H9 (cell line): ENCODE results near the gene ACTN1. TPM values are rescaled to one million over a fixed set of nuclear protein-coding genes. Genes with fewer than 3 reads are reported as not detected.

Source experiments
- DNase-seq: peaks from one replicate; pipeline ENCODE4 v3.0.0-alpha.2; 2017
- H2AFZ ChIP-seq: one replicate; pipeline ENCODE4 v1.6.1; 2013; ENCODE audit warnings: mild to moderate bottlenecking, low read length, control low read depth, moderate library complexity
- H2AK5ac ChIP-seq: 2 replicates; pipeline ENCODE4 v1.6.1; 2013; ENCODE audit warnings: low read length, control low read depth, mixed read lengths; ENCODE audit not compliant: insufficient read length
- H2BK120ac ChIP-seq: one replicate; pipeline ENCODE4 v1.6.1; 2013; ENCODE audit warnings: low read depth, mild to moderate bottlenecking, low read length, control low read depth, inconsistent platforms; ENCODE audit not compliant: poor library complexity, severe bottlenecking
- H2BK12ac ChIP-seq: 2 replicates; pipeline ENCODE4 v1.6.1; 2013; ENCODE audit warnings: low read length, control low read depth, mixed read lengths, low read depth; ENCODE audit not compliant: insufficient read length
- H2BK15ac ChIP-seq: 2 replicates; pipeline ENCODE4 v1.6.1; 2013; ENCODE audit warnings: low read depth, low read length, control low read depth
- H2BK20ac ChIP-seq: one replicate; pipeline ENCODE4 v1.6.1; 2013; ENCODE audit warnings: low read depth, mild to moderate bottlenecking, low read length, control low read depth, inconsistent platforms; ENCODE audit not compliant: poor library complexity, severe bottlenecking
- H2BK5ac ChIP-seq: 2 replicates; pipeline ENCODE4 v1.6.1; 2013; ENCODE audit warnings: low read length, control low read depth, mixed read lengths; ENCODE audit not compliant: insufficient read length
- H3K14ac ChIP-seq: 2 replicates; pipeline ENCODE4 v1.6.1; 2013; ENCODE audit warnings: low read length, control low read depth; ENCODE audit not compliant: insufficient read depth
- H3K18ac ChIP-seq: 2 replicates; pipeline ENCODE4 v1.6.1; 2013; ENCODE audit warnings: low read depth, mild to moderate bottlenecking, mixed read lengths, low read length, control low read depth; ENCODE audit not compliant: insufficient read length
- H3K23ac ChIP-seq: 2 replicates; pipeline ENCODE4 v1.6.1; 2013; ENCODE audit warnings: low read length, control low read depth, mixed read lengths, low read depth; ENCODE audit not compliant: insufficient read length
- H3K23me2 ChIP-seq: 2 replicates; pipeline ENCODE4 v1.6.1; 2013; ENCODE audit warnings: low read depth, mild to moderate bottlenecking, mixed read lengths, low read length, control low read depth; ENCODE audit not compliant: insufficient read length, poor library complexity, severe bottlenecking
- H3K27ac ChIP-seq: 2 replicates; pipeline ENCODE4 v1.5.1; 2013; ENCODE audit warnings: low read length, control low read depth, mixed read lengths, low read depth; ENCODE audit not compliant: insufficient read length
- H3K27me3 ChIP-seq: 2 replicates; pipeline ENCODE4 v1.6.1; 2013; ENCODE audit warnings: low read length, control low read depth, inconsistent platforms; ENCODE audit not compliant: insufficient read depth
- H3K4ac ChIP-seq: 2 replicates; pipeline ENCODE4 v1.6.1; 2013; ENCODE audit warnings: low read depth, mild to moderate bottlenecking, control low read depth, inconsistent platforms, low read length, moderate library complexity
- H3K4me1 ChIP-seq: 2 replicates; pipeline ENCODE4 v1.6.1; 2013; ENCODE audit warnings: low read length, control low read depth, inconsistent platforms; ENCODE audit not compliant: insufficient read depth
- H3K4me2 ChIP-seq: 2 replicates; pipeline ENCODE4 v1.6.1; 2013; ENCODE audit warnings: low read length, control low read depth, mixed read lengths; ENCODE audit not compliant: insufficient read length, insufficient read depth
- H3K56ac ChIP-seq: 2 replicates; pipeline ENCODE4 v1.6.1; 2013; ENCODE audit warnings: low read depth, mild to moderate bottlenecking, mixed read lengths, low read length, control low read depth; ENCODE audit not compliant: insufficient read length
- H3K79me1 ChIP-seq: 2 replicates; pipeline ENCODE4 v1.6.1; 2013; ENCODE audit warnings: low read depth, mild to moderate bottlenecking, moderate library complexity, low read length, control low read depth, inconsistent platforms; ENCODE audit not compliant: insufficient read depth, poor library complexity, severe bottlenecking
- H3K79me2 ChIP-seq: 2 replicates; pipeline ENCODE4 v1.6.1; 2013; ENCODE audit warnings: low read length, control low read depth, inconsistent platforms; ENCODE audit not compliant: insufficient read depth
- H3K9ac ChIP-seq: 2 replicates; pipeline ENCODE4 v1.6.1; 2013; ENCODE audit warnings: low read length, control low read depth, mixed read lengths; ENCODE audit not compliant: insufficient read length; ENCODE audit errors: extremely low read depth
- H3K9me3 ChIP-seq: one replicate; pipeline ENCODE4 v1.6.1; 2013; ENCODE audit warnings: low read depth, low read length, inconsistent platforms; ENCODE audit not compliant: control insufficient read depth
- H3T11ph ChIP-seq: one replicate; pipeline ENCODE4 v1.6.1; 2013; ENCODE audit warnings: mild to moderate bottlenecking, low read length, control low read depth, inconsistent platforms
- H4K20me1 ChIP-seq: one replicate; pipeline ENCODE4 v1.6.1; 2013; ENCODE audit not compliant: control insufficient read depth, insufficient read length, insufficient read depth
- H4K5ac ChIP-seq: 2 replicates; pipeline ENCODE4 v1.6.1; 2013; ENCODE audit warnings: low read depth, mild to moderate bottlenecking, mixed read lengths, low read length, control low read depth; ENCODE audit not compliant: insufficient read length
- H4K8ac ChIP-seq: replicated peaks from 2 replicates; pipeline ENCODE4 v1.6.1; 2013; ENCODE audit warnings: low read length, control low read depth, mixed read lengths, low read depth; ENCODE audit not compliant: insufficient read length
- H4K91ac ChIP-seq: 2 replicates; pipeline ENCODE4 v1.6.1; 2013; ENCODE audit warnings: low read depth, mild to moderate bottlenecking, moderate library complexity, mixed read lengths, low read length, control low read depth; ENCODE audit not compliant: insufficient read length
- H3K27ac Mint-ChIP-seq, 3 experiments: 2 replicates in 2 of 3; 3 replicates in 1 of 3; pipeline ENCODE4 v1.8.0; 2020 to 2021; ENCODE audit warnings: mixed read lengths in 3 of 3, mild to moderate bottlenecking in 1 of 3, moderate library complexity in 1 of 3
- H3K27me3 Mint-ChIP-seq: 2 replicates; pipeline ENCODE4 v1.8.0; 2021; ENCODE audit warnings: low read depth, mild to moderate bottlenecking, moderate library complexity, mixed read lengths
- H3K36me3 Mint-ChIP-seq, 3 experiments: 2 replicates in 2 of 3; 3 replicates in 1 of 3; pipeline ENCODE4 v1.8.0; 2020 to 2021; ENCODE audit warnings: low read depth in 3 of 3, mixed read lengths in 3 of 3; ENCODE audit not compliant: insufficient read depth in 1 of 3
- H3K4me1 Mint-ChIP-seq, 2 experiments: 2 replicates each; pipeline ENCODE4 v1.8.0; 2020; ENCODE audit warnings: mixed read lengths in 2 of 2
- H3K4me3 Mint-ChIP-seq, 2 experiments: 2 replicates in 1 of 2; 3 replicates in 1 of 2; pipeline ENCODE4 v1.8.0; 2020 to 2021; ENCODE audit warnings: mild to moderate bottlenecking in 2 of 2, mixed read lengths in 2 of 2, moderate library complexity in 1 of 2
- H3K9me3 Mint-ChIP-seq, 2 experiments: 2 replicates in 1 of 2; 3 replicates in 1 of 2; pipeline ENCODE4 v1.8.0; 2020; ENCODE audit warnings: mild to moderate bottlenecking in 2 of 2, mixed read lengths in 2 of 2, moderate library complexity in 1 of 2
- WGBS: extraction: QIAGEN DNeasy Blood & Tissue Kit; methylation state at CpG from one replicate; pipeline ENCODE4 v1.1.7; 2013; ENCODE audit warnings: missing lambda C conversion rate, low lambda C conversion rate, mixed read lengths; ENCODE audit not compliant: insufficient read length; ENCODE audit errors: extremely low coverage; 5-methylcytosine and 5-hydroxymethylcytosine counted together
- total RNA-seq: library from RNA; stranded (reverse); gene quantifications from 2 replicates; pipeline ENCODE4 v1.2.1, GENCODE V29; 2021
- TF ChIP-seq, protein P1 (sequence below): fragments of 200-600 bp; sonication (generic); conservative IDR thresholded peaks from 3 replicates; pipeline ENCODE4 v1.8.0; 2021; ENCODE audit warnings: antibody characterized with exemption, mild to moderate bottlenecking

ACTN1 gene
- total RNA-seq, 1 experiment from 2014 or later = 219 TPM

DNA sequence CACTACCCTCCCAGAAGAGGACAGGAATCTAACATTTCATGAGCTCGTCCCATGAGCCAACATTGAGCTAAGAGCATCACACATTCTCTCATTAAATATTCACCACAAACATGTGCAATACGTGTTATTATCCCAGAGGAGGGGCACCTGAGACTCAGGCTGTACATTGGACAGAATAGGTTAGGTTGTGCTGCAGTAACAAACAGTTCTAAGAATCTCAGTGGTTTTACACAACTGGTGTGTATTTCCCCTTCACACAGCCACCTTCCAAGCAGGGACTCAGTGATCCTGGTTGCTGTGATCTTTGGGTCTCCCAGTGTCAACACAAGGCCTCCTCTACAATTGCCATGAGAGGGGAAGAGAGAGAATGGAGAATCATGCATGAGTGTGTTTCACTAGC is 15.0 kb upstream of the ACTN1 start:
- no peak overlapping the region for H3K23ac ChIP-seq
- no peak overlapping the region for H3K18ac ChIP-seq
- H4K8ac ChIP-seq = no peak overlapping the region
- TF ChIP-seq, protein P1, sequence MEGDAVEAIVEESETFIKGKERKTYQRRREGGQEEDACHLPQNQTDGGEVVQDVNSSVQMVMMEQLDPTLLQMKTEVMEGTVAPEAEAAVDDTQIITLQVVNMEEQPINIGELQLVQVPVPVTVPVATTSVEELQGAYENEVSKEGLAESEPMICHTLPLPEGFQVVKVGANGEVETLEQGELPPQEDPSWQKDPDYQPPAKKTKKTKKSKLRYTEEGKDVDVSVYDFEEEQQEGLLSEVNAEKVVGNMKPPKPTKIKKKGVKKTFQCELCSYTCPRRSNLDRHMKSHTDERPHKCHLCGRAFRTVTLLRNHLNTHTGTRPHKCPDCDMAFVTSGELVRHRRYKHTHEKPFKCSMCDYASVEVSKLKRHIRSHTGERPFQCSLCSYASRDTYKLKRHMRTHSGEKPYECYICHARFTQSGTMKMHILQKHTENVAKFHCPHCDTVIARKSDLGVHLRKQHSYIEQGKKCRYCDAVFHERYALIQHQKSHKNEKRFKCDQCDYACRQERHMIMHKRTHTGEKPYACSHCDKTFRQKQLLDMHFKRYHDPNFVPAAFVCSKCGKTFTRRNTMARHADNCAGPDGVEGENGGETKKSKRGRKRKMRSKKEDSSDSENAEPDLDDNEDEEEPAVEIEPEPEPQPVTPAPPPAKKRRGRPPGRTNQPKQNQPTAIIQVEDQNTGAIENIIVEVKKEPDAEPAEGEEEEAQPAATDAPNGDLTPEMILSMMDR = no peak
- H4K5ac ChIP-seq = no peak overlapping the region
- no peaks in the 10 kb centered on the region for H4K20me1 ChIP-seq
- H3K4ac ChIP-seq = no peak overlapping the region
- peaks cover 16 to 21% of the 10 kb centered on the region in 2 experiments for H3K4me1 Mint-ChIP-seq
- H4K91ac ChIP-seq = no peak overlapping the region
- no CpG with 5 or more reads among the region's 2 CpGs for WGBS
- no peak overlapping the region for H2BK20ac ChIP-seq
- no peak overlapping the region for H3K27ac ChIP-seq
- H3K9ac ChIP-seq = no peak overlapping the region
- H3K27me3 ChIP-seq = no peaks in the 10 kb centered on the region
- no peak overlapping the region for H3T11ph ChIP-seq
- H3K14ac ChIP-seq = no peak overlapping the region
- no peaks in the 10 kb centered on the region for H3K4me1 ChIP-seq
- peaks cover 9% of the 10 kb centered on the region for H3K27me3 Mint-ChIP-seq
- H3K36me3 Mint-ChIP-seq = no peaks in the 10 kb centered on the region
- no peak overlapping the region for H3K4me3 Mint-ChIP-seq
- no peak overlapping the region for H2BK120ac ChIP-seq
- no peak overlapping the region for H2AK5ac ChIP-seq
- H3K56ac ChIP-seq = no peak overlapping the region
- no peak overlapping the region for H3K4me2 ChIP-seq
- no peak for DNase-seq
- H3K9me3 ChIP-seq = no peaks in the 10 kb centered on the region
- H3K27ac Mint-ChIP-seq = no peak overlapping the region
- H3K9me3 Mint-ChIP-seq = peaks cover 0 to 8% of the 10 kb centered on the region in 2 experiments; a peak in 2 of 5 replicates
- no peak overlapping the region for H2BK5ac ChIP-seq
- H3K79me2 ChIP-seq = no peaks in the 10 kb centered on the region
- H2BK12ac ChIP-seq = no peak overlapping the region
- no peaks in the 10 kb centered on the region for H3K23me2 ChIP-seq
- no peak overlapping the region for H2AFZ ChIP-seq
- H3K79me1 ChIP-seq = no peaks in the 10 kb centered on the region
- no peak overlapping the region for H2BK15ac ChIP-seq
